GM23338 (cell line): Measurements from ENCODE around the gene IL22RA1. TPM values are rescaled to one million over a fixed set of nuclear protein-coding genes. Genes with fewer than 3 reads are reported as not detected.
A peak's percentile ranks its signal among the peaks of the same experiment; 100 is the strongest.

Experiments
- ATAC-seq: fragments of 200-7000 bp; cut with Tn5 transposase; 3 replicates; pipeline ENCODE4 v1.9.1; 2020
- DNase-seq: peaks from one replicate; pipeline ENCODE4 v3.0.0-alpha.2; 2015; ENCODE audit warnings: low spot score
- H2AFZ ChIP-seq: fragments of 200-600 bp; sonication (generic); 2 replicates; pipeline ENCODE4 v1.8.0; 2016; ENCODE audit warnings: antibody characterized with exemption, mild to moderate bottlenecking, moderate library complexity
- H3F3A ChIP-seq: fragments of 200-600 bp; sonication (generic); replicated peaks from 2 replicates; pipeline ENCODE4 v1.8.0; 2017; ENCODE audit warnings: antibody characterized with exemption, mixed run types, low read depth
- H3K27ac ChIP-seq: fragments of 200-600 bp; sonication (generic); 2 replicates; pipeline ENCODE4 v1.6.1; 2016; ENCODE audit warnings: low read depth
- H3K27me3 ChIP-seq: fragments of 200-600 bp; sonication (generic); 2 replicates; pipeline ENCODE4 v1.8.0; 2016; ENCODE audit warnings: mild to moderate bottlenecking, mixed run types, moderate library complexity; ENCODE audit not compliant: insufficient read depth
- H3K36me3 ChIP-seq: fragments of 200-600 bp; sonication (generic); 2 replicates; pipeline ENCODE4 v1.8.0; 2016; ENCODE audit warnings: mild to moderate bottlenecking; ENCODE audit not compliant: insufficient read depth
- H3K4me1 ChIP-seq: fragments of 200-600 bp; sonication (generic); 2 replicates; pipeline ENCODE4 v1.8.0; 2016; ENCODE audit warnings: mild to moderate bottlenecking, moderate library complexity; ENCODE audit not compliant: insufficient read depth
- H3K4me2 ChIP-seq: fragments of 200-600 bp; sonication (generic); 2 replicates; pipeline ENCODE4 v1.7.1; 2017; ENCODE audit warnings: mixed run types
- H3K4me3 ChIP-seq: fragments of 200-600 bp; sonication (generic); 2 replicates; pipeline ENCODE4 v1.6.1; 2016; ENCODE audit warnings: mixed run types
- H3K79me2 ChIP-seq: fragments of 200-600 bp; sonication (generic); replicated peaks from 2 replicates; pipeline ENCODE4 v1.8.0; 2017; ENCODE audit warnings: mild to moderate bottlenecking; ENCODE audit not compliant: insufficient read depth
- H3K9me2 ChIP-seq: fragments of 200-600 bp; sonication (generic); 2 replicates; pipeline ENCODE4 v1.8.0; 2017; ENCODE audit not compliant: insufficient read depth
- H4K20me1 ChIP-seq: fragments of 200-600 bp; sonication (generic); replicated peaks from 2 replicates; pipeline ENCODE4 v1.8.0; 2017; ENCODE audit warnings: mild to moderate bottlenecking; ENCODE audit not compliant: insufficient read depth
- H3K27ac Mint-ChIP-seq: 2 replicates; pipeline ENCODE4 v1.8.0; 2020; ENCODE audit warnings: inconsistent platforms, mild to moderate bottlenecking, moderate library complexity, mixed read lengths
- H3K27me3 Mint-ChIP-seq: 3 replicates; pipeline ENCODE4 v1.8.0; 2022; ENCODE audit warnings: low read depth, mild to moderate bottlenecking, moderate library complexity, mixed read lengths, inconsistent platforms; ENCODE audit not compliant: insufficient read depth, poor library complexity
- H3K36me3 Mint-ChIP-seq: 3 replicates; pipeline ENCODE4 v1.8.0; 2021; ENCODE audit warnings: low read depth, mild to moderate bottlenecking, inconsistent platforms, moderate library complexity, mixed read lengths
- H3K4me1 Mint-ChIP-seq: 3 replicates; pipeline ENCODE4 v1.8.0; 2020; ENCODE audit warnings: mild to moderate bottlenecking, inconsistent platforms, mixed read lengths
- H3K4me3 Mint-ChIP-seq: 3 replicates; pipeline ENCODE4 v1.8.0; 2021; ENCODE audit warnings: moderate library complexity, mild to moderate bottlenecking, inconsistent platforms, mixed read lengths
- H3K9me3 Mint-ChIP-seq: 3 replicates; pipeline ENCODE4 v1.8.0; 2020; ENCODE audit warnings: moderate library complexity, mild to moderate bottlenecking, inconsistent platforms, mixed read lengths
- CREB1 ChIP-seq: fragments of 250-450 bp; sonication (Bioruptor Pico); IDR thresholded peaks from 2 replicates; pipeline ENCODE4 v1.5.0; 2020; ENCODE audit warnings: low read depth, mild to moderate bottlenecking, moderate library complexity
- CTCF ChIP-seq, 2 experiments: fragments of 200-600 bp in 1 of 2; sonication (generic) in 1 of 2; conservative IDR thresholded peaks; 2 replicates each; pipeline versions ENCODE4 v1.5.1 to v1.6.1; 2016 to 2017; ENCODE audit warnings: antibody characterized with exemption in 2 of 2, low read depth in 2 of 2, mild to moderate bottlenecking in 2 of 2, moderate library complexity in 1 of 2
- ETS1 ChIP-seq: IDR thresholded peaks from 2 replicates; pipeline ENCODE4 v1.6.1; 2016; ENCODE audit warnings: antibody characterized with exemption
- EZH2 ChIP-seq: fragments of 200-600 bp; sonication (generic); IDR thresholded peaks from one replicate; pipeline ENCODE4 v1.8.0; 2017; ENCODE audit warnings: antibody characterized with exemption, mild to moderate bottlenecking, low read depth; ENCODE audit not compliant: unreplicated experiment
- EZH2phosphoT487 ChIP-seq: fragments of 200-600 bp; sonication (generic); IDR thresholded peaks from one replicate; pipeline ENCODE4 v1.8.1; 2018; ENCODE audit warnings: antibody characterized with exemption; ENCODE audit not compliant: unreplicated experiment
- JUNB ChIP-seq: IDR thresholded peaks from one replicate; pipeline ENCODE4 v1.6.1; 2016; ENCODE audit warnings: antibody characterized with exemption; ENCODE audit not compliant: unreplicated experiment
- REST ChIP-seq: IDR thresholded peaks from one replicate; pipeline ENCODE4 v1.6.1; 2018; ENCODE audit warnings: antibody characterized with exemption; ENCODE audit not compliant: unreplicated experiment
- STAT1 ChIP-seq: IDR thresholded peaks from one replicate; pipeline ENCODE4 v1.6.1; 2016; ENCODE audit warnings: antibody characterized with exemption; ENCODE audit not compliant: unreplicated experiment
- ZNF114 ChIP-seq: fragments of 250-450 bp; sonication (Bioruptor Pico); IDR thresholded peaks from 2 replicates; pipeline ENCODE4 v1.5.0; 2020; ENCODE audit warnings: mild to moderate bottlenecking, moderate library complexity
- ZNF331 ChIP-seq: fragments of 250-450 bp; sonication (Bioruptor Pico); IDR thresholded peaks from 2 replicates; pipeline ENCODE4 v1.5.0; 2020; ENCODE audit warnings: low read depth, mild to moderate bottlenecking, moderate library complexity
- polyA plus RNA-seq: library from polyadenylated mRNA; unstranded; fragments of >200 nt; fragmentation: Nextera tagmentation; extraction: Ambion mirVana; gene quantifications from 2 replicates; pipeline ENCODE4 v1.2.1, GENCODE V29; 2016
- total RNA-seq: library from RNA; depleted of rRNA; stranded (reverse); fragments of >200 nt; shearing (Covaris generic); gene quantifications from 2 replicates; pipeline ENCODE4 v1.2.3, GENCODE V29; 2014

The IL22RA1 gene
- total and polyA plus RNA-seq, 2 experiments from 2014 or later: 0.11 to 0.28 TPM

GRCh38 chr1:24127801-24128363 lies 15.1 kb downstream of the IL22RA1 start:
- no peak overlapping the region for H3K4me3 Mint-ChIP-seq
- H3K27ac ChIP-seq: no peak overlapping the region
- H3K36me3 Mint-ChIP-seq: peaks cover 8% of the 10 kb centered on the region; the same call in 1 of the 3 replicates
- peaks cover 14% of the 10 kb centered on the region; the same call in 2 of the 3 replicates for H3K9me3 Mint-ChIP-seq
- no peaks in the 10 kb centered on the region for H3K9me2 ChIP-seq
- H4K20me1 ChIP-seq: no peaks in the 10 kb centered on the region
- no peak overlapping the region for H2AFZ ChIP-seq
- H3K27ac Mint-ChIP-seq: no peak overlapping the region
- H3F3A ChIP-seq: no peaks in the 10 kb centered on the region
- H3K4me1 Mint-ChIP-seq: peaks cover 10% of the 10 kb centered on the region
- peak; percentile 18 for TF ChIP-seq REST
- TF ChIP-seq JUNB: no peak
- 0 out of 4 replicates have a peak, but pooled peaks have one; percentile 10 to 20 for TF ChIP-seq CTCF (conservative IDR thresholded peaks at IDR 0.05; ENCODE audit: low read depth in 2 of 2)
- no peak for TF ChIP-seq ZNF331 (CRISPR knock-in tag)
- H3K27me3 Mint-ChIP-seq: peaks cover 2% of the 10 kb centered on the region
- ATAC-seq (no peak), DNase-seq (no peak)
- no peaks in the 10 kb centered on the region for H3K4me1 ChIP-seq
- H3K4me2 ChIP-seq: no peak overlapping the region
- H3K36me3 ChIP-seq: no peaks in the 10 kb centered on the region
- H3K79me2 ChIP-seq: no peaks in the 10 kb centered on the region
- no peak overlapping the region for H3K4me3 ChIP-seq
- no peaks in the 10 kb centered on the region for H3K27me3 ChIP-seq

GRCh38 chr1:24127134-24127800 lies 15.7 kb downstream of the IL22RA1 start:
- peaks cover 10% of the 10 kb centered on the region for H3K4me1 Mint-ChIP-seq
- no peaks in the 10 kb centered on the region for H3K9me2 ChIP-seq
- no peak for ATAC-seq
- peaks cover 14% of the 10 kb centered on the region; the same call in 2 of the 3 replicates for H3K9me3 Mint-ChIP-seq
- no peak overlapping the region for H3K27ac ChIP-seq
- no peaks in the 10 kb centered on the region for H3F3A ChIP-seq
- no peaks in the 10 kb centered on the region for H4K20me1 ChIP-seq
- no peak for DNase-seq
- H3K4me3 Mint-ChIP-seq: no peak overlapping the region
- H3K27me3 Mint-ChIP-seq: peaks cover 2% of the 10 kb centered on the region
- no peak overlapping the region for H2AFZ ChIP-seq
- H3K27me3 ChIP-seq: no peaks in the 10 kb centered on the region
- H3K36me3 Mint-ChIP-seq: peaks cover 8% of the 10 kb centered on the region; the same call in 1 of the 3 replicates
- H3K79me2 ChIP-seq: no peaks in the 10 kb centered on the region
- no peaks in the 10 kb centered on the region for H3K36me3 ChIP-seq
- no peak overlapping the region for H3K4me3 ChIP-seq
- no peak overlapping the region for H3K4me2 ChIP-seq
- H3K4me1 ChIP-seq: no peaks in the 10 kb centered on the region
- H3K27ac Mint-ChIP-seq: no peak overlapping the region
- TF ChIP-seq ETS1 (no peak), ZNF114 (CRISPR knock-in tag) (no peak), EZH2 (no peak), REST (no peak), JUNB (no peak), EZH2phosphoT487 (no peak), CREB1 (CRISPR knock-in tag) (no peak), STAT1 (no peak)
